Lower lobe of right lung (tissue), 2 donors: ENCODE results near the gene TOP3A. TPM values are rescaled to one million over a fixed set of nuclear protein-coding genes. Genes with fewer than 3 reads are reported as not detected.

Source experiments
- ATAC-seq, 2 donors: fragments of 200-7000 bp; cut with Tn5 transposase; one replicate each; pipeline ENCODE4 v1.9.1; 2020 to 2022; ENCODE audit warnings: mild to moderate bottlenecking in 2 of 2, moderate library complexity in 2 of 2
- DNase-seq: peaks from one replicate; pipeline ENCODE4 v3.0.0-alpha.2; 2020
- H3K27ac ChIP-seq: fragments of 200-600 bp; one replicate; pipeline ENCODE4 v1.8.0; 2022
- H3K27me3 ChIP-seq: fragments of 200-600 bp; one replicate; pipeline ENCODE4 v1.8.0; 2022; ENCODE audit warnings: low read depth
- H3K36me3 ChIP-seq: fragments of 200-600 bp; one replicate; pipeline ENCODE4 v1.8.0; 2022; ENCODE audit warnings: mild to moderate bottlenecking
- H3K4me1 ChIP-seq: fragments of 200-600 bp; one replicate; pipeline ENCODE4 v1.8.0; 2022
- H3K4me3 ChIP-seq: fragments of 200-600 bp; one replicate; pipeline ENCODE4 v1.8.0; 2022; ENCODE audit warnings: mild to moderate bottlenecking
- H3K9me3 ChIP-seq: fragments of 200-600 bp; one replicate; pipeline ENCODE4 v1.8.0; 2022
- CTCF ChIP-seq: fragments of 200-600 bp; IDR thresholded peaks from one replicate; pipeline ENCODE4 v1.8.0; 2022; ENCODE audit warnings: antibody characterized with exemption, mild to moderate bottlenecking
- intact Hi-C: fragments of 100-400 bp; cut with DNase I; formaldehyde crosslinking; loops from one replicate; pipeline ENCODE4 v1.11.0; 2022
- total RNA-seq: library from RNA; stranded (reverse); fragmentation: NEBNext Ultra II Directional; extraction: Animal tissue kit (Norgen Biotek cat#: 25700); gene quantifications from one replicate; pipeline ENCODE4 v1.2.1, GENCODE V29; 2021
- donor health status: DM: no; HTN: yes; CAD: no; lungs with severe emphysema.

The TOP3A gene
- total RNA-seq, 1 donor from 2014 or later, result 31.2 TPM

GRCh38 chr17:18281788-18282187, 33.0 kb downstream of the TOP3A start:
- Histone ChIP-seq H3K36me3 (peaks cover 100% of the 10 kb centered on the region), H3K9me3 (no peaks in the 10 kb centered on the region)
- TF ChIP-seq CTCF, result no peak

GRCh38 chr17:18280766-18281371, 33.9 kb downstream of the TOP3A start:
- Histone ChIP-seq H3K27ac (no peak overlapping the region), H3K27me3 (no peaks in the 10 kb centered on the region), H3K4me1 (no peaks in the 10 kb centered on the region), H3K36me3 (peaks cover 100% of the 10 kb centered on the region), H3K9me3 (no peaks in the 10 kb centered on the region), H3K4me3 (no peak overlapping the region)
- intact Hi-C loops, result no loop called here
- ATAC-seq (no peak), DNase-seq (no peak)
- TF ChIP-seq CTCF, result no peak

More at GRCh38 chr17:18281788-18282187, 33.0 kb downstream of the TOP3A start:
- H3K27ac ChIP-seq, result no peak overlapping the region
- no peak overlapping the region for H3K4me3 ChIP-seq
- intact Hi-C loops, result no loop called here
- no peaks in the 10 kb centered on the region for H3K27me3 ChIP-seq
- DNase-seq (no peak), ATAC-seq (no peak)
- H3K4me1 ChIP-seq, result no peaks in the 10 kb centered on the region

GRCh38 chr17:18280249-18280648, 34.5 kb downstream of the TOP3A start:
- Histone ChIP-seq H3K27ac (no peak overlapping the region), H3K36me3 (peaks cover 94% of the 10 kb centered on the region)

GRCh38 chr17:18278867-18279266, 35.9 kb downstream of the TOP3A start:
- Histone ChIP-seq H3K36me3 (peaks cover 91% of the 10 kb centered on the region), H3K4me1 (no peaks in the 10 kb centered on the region), H3K27me3 (no peaks in the 10 kb centered on the region), H3K9me3 (no peaks in the 10 kb centered on the region), H3K27ac (no peak overlapping the region), H3K4me3 (no peak overlapping the region)
- no peak for ATAC-seq
- intact Hi-C loops, result no loop called here
- TF ChIP-seq CTCF, result no peak
- DNase-seq, result no peak

More at GRCh38 chr17:18280249-18280648, 34.5 kb downstream of the TOP3A start:
- TF ChIP-seq CTCF, result no peak
- peak; percentile 89 to 92 for ATAC-seq
- no peaks in the 10 kb centered on the region for H3K9me3 ChIP-seq
- no peaks in the 10 kb centered on the region for H3K27me3 ChIP-seq
- H3K4me3 ChIP-seq, result no peak overlapping the region
- DNase-seq, result peak; percentile 71
- H3K4me1 ChIP-seq, result no peaks in the 10 kb centered on the region
- intact Hi-C loops, result no loop called here

- ATAC-seq (no peak), DNase-seq (no peak)
- intact Hi-C loops, result no loop called here
- peaks cover 82% of the 10 kb centered on the region for H3K36me3 ChIP-seq
- TF ChIP-seq CTCF, result no peak
- no peak overlapping the region for H3K27ac ChIP-seq
- H3K4me1 ChIP-seq, result no peaks in the 10 kb centered on the region
- H3K4me3 ChIP-seq, result no peak overlapping the region
- no peaks in the 10 kb centered on the region for H3K9me3 ChIP-seq
- H3K27me3 ChIP-seq, result no peaks in the 10 kb centered on the region
These were observed 37.7 kb downstream of the TOP3A start for GRCh38 chr17:18277076-18277475.
